HT1080 (cell line): ENCODE data around the gene PPIE. TPM values are rescaled to one million over a fixed set of nuclear protein-coding genes. Genes with fewer than 3 reads are reported as not detected.
A peak's percentile ranks its signal among the peaks of the same experiment; 100 is the strongest.
"Not testable (repeated sequence)": the region's sequence is repeated elsewhere in the genome, so short reads cannot be mapped to it uniquely, and the experiment has no call there.

Experiments used
- DNase-seq: peaks from one replicate; pipeline ENCODE4 v3.0.0-alpha.2; 2015; ENCODE audit warnings: low read depth
- total RNA-seq: library from RNA; depleted of rRNA; stranded (reverse); fragments of >200 nt; shearing (Covaris generic); gene quantifications from 2 replicates; pipeline ENCODE4 v1.2.3, GENCODE V29; 2014

PPIE gene
- total RNA-seq, 1 experiment from 2014 or later = 32.4 TPM

- DNase-seq = no peak
These were observed 38.2 kb downstream of the PPIE start for GRCh38 chr1:39776886-39777285.

GRCh38 chr1:39777306-39777705, 38.6 kb downstream of the PPIE start:
- DNase-seq = no peak

GRCh38 chr1:39777896-39778295, 39.2 kb downstream of the PPIE start:
- DNase-seq = not testable (repeated sequence)

- DNase-seq = not testable (repeated sequence)
These were observed 39.9 kb downstream of the PPIE start for GRCh38 chr1:39778463-39779099.

GRCh38 chr1:39779137-39779536, 40.5 kb downstream of the PPIE start:
- DNase-seq = no peak

GRCh38 chr1:39779821-39780220, 41.1 kb downstream of the PPIE start:
- DNase-seq = no peak

GRCh38 chr1:39781349-39781715, 42.6 kb downstream of the PPIE start:
- DNase-seq = no peak

GRCh38 chr1:39782103-39782502, 43.4 kb downstream of the PPIE start:
- DNase-seq = no peak

GRCh38 chr1:39782685-39783084, 44.0 kb downstream of the PPIE start:
- not testable (repeated sequence) for DNase-seq

- DNase-seq = not testable (repeated sequence)
These were observed 47.8 kb downstream of the PPIE start for GRCh38 chr1:39786303-39787107.

- DNase-seq = not testable (repeated sequence)
These were observed 48.4 kb downstream of the PPIE start for GRCh38 chr1:39787108-39787375.

- no peak for DNase-seq
These were observed 48.8 kb downstream of the PPIE start for GRCh38 chr1:39787468-39787867.

- DNase-seq = not testable (repeated sequence)
These were observed 49.3 kb downstream of the PPIE start for GRCh38 chr1:39787964-39788363.

GRCh38 chr1:39788426-39788757, 49.7 kb downstream of the PPIE start:
- no peak for DNase-seq

GRCh38 chr1:39788758-39789570, 50.3 kb downstream of the PPIE start, which contains the start of gene BMP8B:
Gene BMP8B (minus strand): TSS chr1:39788865. CDS start chr1:39788485, 380 bp downstream.
- no peak for DNase-seq

GRCh38 chr1:39789571-39790110, 51.0 kb downstream of the PPIE start:
- no peak for DNase-seq

- no peak for DNase-seq
These were observed 53.2 kb downstream of the PPIE start for GRCh38 chr1:39791838-39792237.

GRCh38 chr1:39795651-39796050, 57.0 kb downstream of the PPIE start:
- no peak for DNase-seq

GRCh38 chr1:39798859-39799769, 60.4 kb downstream of the PPIE start:
- DNase-seq = peak; percentile 85

- peak; percentile 84 for DNase-seq
These were observed 61.2 kb downstream of the PPIE start for GRCh38 chr1:39799770-39800470.
